Measurements from ENCODE around the gene MRPS26. TPM values are rescaled to one million over a fixed set of nuclear protein-coding genes. Genes with fewer than 3 reads are reported as not detected.

MRPS26 gene
- total RNA-seq, 1 experiment from 2014 or later = 105 TPM

- no peak for TF ChIP-seq ATF2 (CRISPR knock-in tag; IDR thresholded peaks at IDR 0.05; ENCODE audit: borderline replicate concordance, low read depth)
Observed at GRCh38 chr20:3032624-3033023, 13.2 kb upstream of the MRPS26 start (continued).

GRCh38 chr20:3037654-3038053 lies 8.2 kb upstream of the MRPS26 start:
- ATAC-seq = no peak
- Mint-ChIP-seq H3K4me1 (peaks cover 13% of the 10 kb centered on the region), H3K36me3 (peaks cover 45% of the 10 kb centered on the region), H3K9me3 (no peaks in the 10 kb centered on the region), H3K27ac (no peak overlapping the region), H3K4me3 (no peak overlapping the region), H3K27me3 (ENCODE audit: low read depth) (no peaks in the 10 kb centered on the region)
- TF ChIP-seq PRRX2 (CRISPR knock-in tag; IDR thresholded peaks at IDR 0.05) = no peak
- TF ChIP-seq ZBTB43 (CRISPR knock-in tag; IDR thresholded peaks at IDR 0.05) = no peak
- no peak for TF ChIP-seq ZMAT4 (CRISPR knock-in tag; IDR thresholded peaks at IDR 0.05)
- no peak for TF ChIP-seq MAX (CRISPR knock-in tag; IDR thresholded peaks at IDR 0.05)
- no peak for TF ChIP-seq ZNF425 (CRISPR knock-in tag; conservative IDR thresholded peaks at IDR 0.05)
- TF ChIP-seq NR3C1 (CRISPR knock-in tag; conservative IDR thresholded peaks at IDR 0.05; ENCODE audit: low read depth) = no peak
- no peak for TF ChIP-seq IRF2 (CRISPR knock-in tag; IDR thresholded peaks at IDR 0.05; ENCODE audit: borderline replicate concordance, low read depth)
- no peak for TF ChIP-seq CDX4 (CRISPR knock-in tag; IDR thresholded peaks at IDR 0.05; ENCODE audit: borderline replicate concordance)
- no peak for TF ChIP-seq ELF4 (CRISPR knock-in tag; IDR thresholded peaks at IDR 0.05; ENCODE audit: low read depth)
- TF ChIP-seq FOXP1 (CRISPR knock-in tag; IDR thresholded peaks at IDR 0.05; ENCODE audit: borderline replicate concordance) = no peak
- TF ChIP-seq E2F5 (CRISPR knock-in tag; IDR thresholded peaks at IDR 0.05) = no peak
- TF ChIP-seq MXD4 (CRISPR knock-in tag; IDR thresholded peaks at IDR 0.05; ENCODE audit: borderline replicate concordance) = no peak
- TF ChIP-seq USF1 (CRISPR knock-in tag; IDR thresholded peaks at IDR 0.05) = no peak
- no peak for TF ChIP-seq TEAD1 (CRISPR knock-in tag; IDR thresholded peaks at IDR 0.05)
- no peak for TF ChIP-seq MYBL2 (CRISPR knock-in tag; IDR thresholded peaks at IDR 0.05)
- no peak for TF ChIP-seq FOXP4 (CRISPR knock-in tag; IDR thresholded peaks at IDR 0.05)
- TF ChIP-seq ATF3 (CRISPR knock-in tag; conservative IDR thresholded peaks at IDR 0.05) = no peak
- TF ChIP-seq TEAD4 (CRISPR knock-in tag; IDR thresholded peaks at IDR 0.05) = no peak
- POLR2A ChIA-PET = no interaction called here
- CTCF ChIA-PET = no interaction called here
- no peak for DNase-seq (ENCODE audit: low spot score)

All from WTC11 (cell line).